Subcutaneous adipose tissue (tissue), 4 donors: Measurements from ENCODE around the gene CFAP92. TPM values are rescaled to one million over a fixed set of nuclear protein-coding genes. Genes with fewer than 3 reads are reported as not detected.

Experiments
- CTCF ChIP-seq: fragments of 450-650 bp; IDR thresholded peaks from one replicate; pipeline ENCODE4 v1.5.1; 2016; ENCODE audit warnings: low read depth, mild to moderate bottlenecking, control low read depth, antibody characterized with exemption, moderate library complexity
- total RNA-seq, 4 donors: library from RNA; depleted of rRNA; stranded (reverse); fragments of >200 nt; gene quantifications; one replicate each; pipeline ENCODE4 v1.1.0, GENCODE V29; 2016

Gene CFAP92
- total RNA-seq, 4 donors from 2014 or later: 0.22 to 1.5 (median 0.90) TPM

GRCh38 chr3:128895843-128896697 lies 97.8 kb downstream of the CFAP92 start:
- TF ChIP-seq CTCF: no peak

- no peak for TF ChIP-seq CTCF
Measured at GRCh38 chr3:128889139-128889894, 104.6 kb downstream of the CFAP92 start.

GRCh38 chr3:128884992-128885391 lies 108.9 kb downstream of the CFAP92 start:
- no peak for TF ChIP-seq CTCF

- TF ChIP-seq CTCF: no peak
Measured at GRCh38 chr3:128882719-128883118, 111.2 kb downstream of the CFAP92 start.

- no peak for TF ChIP-seq CTCF
Measured at GRCh38 chr3:128881576-128881975, 112.3 kb downstream of the CFAP92 start.

- no peak for TF ChIP-seq CTCF
Measured at GRCh38 chr3:128879991-128880390, 113.9 kb downstream of the CFAP92 start.
